Measurements from ENCODE around the gene GALT. TPM values are rescaled to one million over a fixed set of nuclear protein-coding genes. Genes with fewer than 3 reads are reported as not detected.

Gene GALT
- total RNA-seq, 4 donors from 2014 or later: 73.5 to 147 (median 97.3) TPM

DNA sequence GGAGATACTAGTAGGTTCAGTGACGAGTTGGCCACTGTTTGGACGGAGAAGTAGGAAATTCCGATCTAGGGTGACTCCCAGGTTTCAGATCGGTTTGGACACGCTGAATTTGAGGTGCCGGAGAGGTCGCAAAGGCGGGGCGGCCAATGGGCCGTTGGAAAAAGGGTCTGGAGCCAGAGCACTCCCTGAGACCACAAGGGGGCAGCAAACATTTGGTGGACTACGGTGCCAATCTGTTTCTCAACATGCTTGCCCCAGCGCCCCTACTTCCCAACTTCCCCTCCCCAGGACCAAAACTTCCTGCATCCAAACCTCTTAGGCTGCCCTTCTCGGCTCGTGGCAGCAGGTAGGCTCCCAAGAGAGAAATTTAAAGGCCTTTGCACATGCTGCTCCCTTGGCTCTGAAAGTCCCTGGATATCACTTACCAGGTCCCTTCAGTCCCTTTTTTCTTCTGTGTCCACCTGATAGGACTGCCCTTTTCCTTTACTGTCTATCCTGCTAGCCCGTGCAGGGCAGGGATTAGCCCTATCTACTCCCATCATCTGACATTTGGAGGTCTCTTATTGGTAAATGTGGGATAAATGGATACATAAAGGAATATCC, 33.6 kb upstream of the GALT start:
- Histone ChIP-seq H3K36me3 (peaks cover 0 to 14% (median 6%) of the 10 kb centered on the region in 4 donors), H3K27ac (peak overlapping the region; percentile 84 to 93 (median 88)), H3K9me3 (no peaks in the 10 kb centered on the region), H3K27me3 (no peaks in the 10 kb centered on the region), H3K4me3 (peak overlapping the region; percentile 26 to 86 (median 54)), H3K4me1 (peaks cover 3 to 23% (median 17%) of the 10 kb centered on the region in 4 donors)
- 1% methylated on average over 15 of the region's 15 CpGs; no CpG with 5 or more reads in 1 of the 2 donors for whole genome bisulfite sequencing, 2 donors (ENCODE audit: low coverage in 1 of 2)
- in situ Hi-C loops (cut with MboI; ENCODE audit: low pct_ligation_motif_present in 1 of 4, low pct_unique_long_range_greater_than_20kb in 1 of 4, low sequenced_read_pairs in 3 of 4): no loop called here
- intact Hi-C loops (cut with DNase I; ENCODE audit: low total_unique reads): no loop called here
- DNase-seq: peak; percentile 81
- TF ChIP-seq POLR2A (IDR thresholded peaks at IDR 0.05) (no peak), EP300 (IDR thresholded peaks at IDR 0.05; ENCODE audit: low read depth) (no peak), POLR2AphosphoS5 (IDR thresholded peaks at IDR 0.05) (no peak), CTCF (IDR thresholded peaks at IDR 0.05) (peak; percentile 80 to 89 (median 84))

DNA sequence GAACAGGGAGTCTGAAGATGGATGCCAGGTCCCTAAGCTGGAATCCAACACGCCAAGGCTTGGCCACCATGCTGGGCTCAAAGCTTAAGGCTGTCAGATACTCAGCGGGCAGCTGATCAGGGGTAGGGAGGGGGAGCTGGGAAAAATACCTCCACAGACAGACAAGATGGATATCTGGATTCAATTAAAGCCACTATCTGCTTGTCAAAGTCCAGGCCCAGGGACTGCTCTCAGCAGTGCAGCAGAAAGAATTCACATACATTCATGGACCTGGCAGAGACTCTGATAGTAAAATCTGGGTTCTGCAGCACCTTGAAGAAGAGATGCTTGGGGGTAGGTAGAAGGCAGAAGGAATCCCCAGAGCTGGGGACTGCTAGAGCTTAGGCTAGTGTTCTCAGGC, 31.3 kb upstream of the GALT start:
- Histone ChIP-seq H3K27ac (no peak overlapping the region), H3K27me3 (no peaks in the 10 kb centered on the region), H3K4me1 (peaks cover 3 to 34% (median 27%) of the 10 kb centered on the region in 4 donors), H3K9me3 (no peaks in the 10 kb centered on the region), H3K4me3 (no peak overlapping the region), H3K36me3 (peaks cover 0 to 19% (median 8%) of the 10 kb centered on the region in 4 donors)
- in situ Hi-C loops (cut with MboI; ENCODE audit: low pct_ligation_motif_present in 1 of 4, low pct_unique_long_range_greater_than_20kb in 1 of 4, low sequenced_read_pairs in 3 of 4): no loop called here
- TF ChIP-seq POLR2AphosphoS5 (IDR thresholded peaks at IDR 0.05) (no peak), CTCF (IDR thresholded peaks at IDR 0.05) (no peak), POLR2A (IDR thresholded peaks at IDR 0.05) (no peak), EP300 (IDR thresholded peaks at IDR 0.05; ENCODE audit: low read depth) (no peak)
- DNase-seq: no peak
- intact Hi-C loops (cut with DNase I; ENCODE audit: low total_unique reads): no loop called here
- 84 to 90% methylated on average over 2 of the region's 2 CpGs for WGBS, 2 donors (ENCODE audit: low coverage in 1 of 2)

GRCh38 chr9:34620061-34620994, 26.1 kb upstream of the GALT start, which contains the start of gene DCTN3:
TSS of gene DCTN3 (minus strand) at chr9:34620495. CDS start at chr9:34620464, 31 bp downstream.
- whole genome bisulfite sequencing, 2 donors (ENCODE audit: low coverage in 1 of 2): 1 to 5% methylated on average over 11 to 34 of the region's 43 CpGs
- Histone ChIP-seq H3K27ac (peak within 1 kb of the TSS; percentile 34 to 68 (median 58)), H3K27me3 (peaks cover 37% of the 10 kb centered on the region), H3K4me3 (peak within 1 kb of the TSS; percentile 61 to 83 (median 64)), H3K36me3 (peaks cover 0 to 19% (median 8%) of the 10 kb centered on the region in 4 donors), H3K9me3 (no peaks in the 10 kb centered on the region), H3K4me1 (peaks cover 0 to 16% (median 13%) of the 10 kb centered on the region in 4 donors)
- TF ChIP-seq EP300 (IDR thresholded peaks at IDR 0.05; ENCODE audit: low read depth): no peak
- peak; percentile 45 to 72 (median 57) for TF ChIP-seq POLR2AphosphoS5 (IDR thresholded peaks at IDR 0.05)
- no peak for TF ChIP-seq CTCF (IDR thresholded peaks at IDR 0.05)
- TF ChIP-seq POLR2A (IDR thresholded peaks at IDR 0.05): peak; percentile 65
- intact Hi-C loops (cut with DNase I; ENCODE audit: low total_unique reads): no loop called here
- DNase-seq: peak; percentile 94
- in situ Hi-C loops (cut with MboI; ENCODE audit: low pct_ligation_motif_present in 1 of 4, low pct_unique_long_range_greater_than_20kb in 1 of 4, low sequenced_read_pairs in 3 of 4): no loop called here
